HEK293 (cell line): ENCODE measurements around the gene PCK1.
A peak's percentile ranks its signal among the peaks of the same experiment; 100 is the strongest.

Experiments
- CTCF ChIA-PET: fragments of 350-600 bp; formaldehyde crosslinking; extraction: SDS; loops from one replicate; lab custom pipeline; 2021; ENCODE audit warnings: antibody characterized with exemption; lab: Yijun Ruan, JAX
- POLR2A ChIA-PET: fragments of 300-600 bp; formaldehyde crosslinking; extraction: SDS; loops from one replicate; lab custom pipeline; 2020; ENCODE audit warnings: antibody characterized with exemption, inconsistent platforms; lab: Yijun Ruan, JAX
- H3K27ac ChIP-seq: fragments of 200-500 bp; sonication (Bioruptor generic); 2 replicates; pipeline ENCODE4 v1.5.1; 2014; ENCODE audit warnings: low read depth, low read length, control low read depth, inconsistent platforms; ENCODE audit errors: extremely low read depth
- H3K36me3 ChIP-seq, 2 experiments: fragments of 200-500 bp in 1 of 2; sonication (Bioruptor generic) in 1 of 2; 1 replicate in 1 of 2; 2 replicates in 1 of 2; pipeline ENCODE4 v1.5.1; 2014 to 2017; ENCODE audit warnings: inconsistent platforms in 2 of 2, low read length in 2 of 2; ENCODE audit not compliant: control insufficient read depth in 2 of 2, insufficient read depth in 1 of 2
- H3K4me1 ChIP-seq: fragments of 200-500 bp; sonication (Bioruptor generic); 2 replicates; pipeline ENCODE4 v1.5.1; 2014; ENCODE audit warnings: mild to moderate bottlenecking, low read length, inconsistent platforms; ENCODE audit not compliant: control insufficient read depth, insufficient read depth
- H3K4me3 ChIP-seq: 2 replicates; pipeline ENCODE4 v1.5.1; 2011; ENCODE audit warnings: low read depth, mild to moderate bottlenecking, control low read depth, low read length, moderate library complexity
- H3K9me3 ChIP-seq: fragments of 200-500 bp; sonication (Bioruptor generic); 2 replicates; pipeline ENCODE4 v1.5.1; 2014; ENCODE audit warnings: low read depth, low read length, inconsistent platforms; ENCODE audit not compliant: control insufficient read depth, insufficient read depth
- BCL11B ChIP-seq: fragments of 450-650 bp; formaldehyde crosslinking; IDR thresholded peaks from 2 replicates; pipeline ENCODE4 v1.5.1; 2016; ENCODE audit warnings: low read depth, missing biosample characterization, missing genetic modification characterization
- CTCF ChIP-seq: fragments of 450-650 bp; formaldehyde crosslinking; IDR thresholded peaks from 2 replicates; pipeline ENCODE4 v1.5.1; 2016; ENCODE audit warnings: missing biosample characterization, missing genetic modification characterization
- GLIS1 ChIP-seq: fragments of 450-650 bp; formaldehyde crosslinking; IDR thresholded peaks from 2 replicates; pipeline ENCODE4 v1.5.1; 2016; ENCODE audit warnings: missing biosample characterization, missing genetic modification characterization
- HOXA7 ChIP-seq: sonication (generic); formaldehyde crosslinking; IDR thresholded peaks from 2 replicates; pipeline ENCODE4 v1.8.1; 2022; ENCODE audit warnings: missing genetic modification reagents, borderline replicate concordance
- OVOL3 ChIP-seq: fragments of 450-650 bp; formaldehyde crosslinking; IDR thresholded peaks from 2 replicates; pipeline ENCODE4 v1.5.1; 2016; ENCODE audit warnings: missing biosample characterization, missing genetic modification characterization
- SETDB1 ChIP-seq: IDR thresholded peaks from one replicate; pipeline ENCODE4 v1.6.1; 2017; ENCODE audit warnings: mild to moderate bottlenecking, low read length, moderate library complexity, mixed read lengths; ENCODE audit not compliant: insufficient read length
- ZBTB17 ChIP-seq: fragments of 450-650 bp; formaldehyde crosslinking; IDR thresholded peaks from 2 replicates; pipeline ENCODE4 v1.5.1; 2016; ENCODE audit warnings: missing biosample characterization, missing genetic modification characterization
- ZBTB48 ChIP-seq: fragments of 450-650 bp; formaldehyde crosslinking; IDR thresholded peaks from 2 replicates; pipeline ENCODE4 v1.5.1; 2016; ENCODE audit warnings: missing biosample characterization, missing genetic modification characterization
- ZBTB8A ChIP-seq: fragments of 450-650 bp; formaldehyde crosslinking; IDR thresholded peaks from 2 replicates; pipeline ENCODE4 v1.5.1; 2016; ENCODE audit warnings: missing biosample characterization, missing genetic modification characterization
- ZNF148 ChIP-seq: fragments of 450-650 bp; formaldehyde crosslinking; IDR thresholded peaks from 2 replicates; pipeline ENCODE4 v1.5.0; 2017; ENCODE audit warnings: missing biosample characterization, missing genetic modification characterization, borderline replicate concordance
- ZNF202 ChIP-seq: fragments of 450-650 bp; formaldehyde crosslinking; IDR thresholded peaks from 2 replicates; pipeline ENCODE4 v1.5.1; 2016; ENCODE audit warnings: missing biosample characterization, missing genetic modification characterization, borderline replicate concordance
- ZNF280C ChIP-seq: fragments of 450-650 bp; formaldehyde crosslinking; IDR thresholded peaks from 2 replicates; pipeline ENCODE4 v1.5.1; 2016; ENCODE audit warnings: missing biosample characterization, missing genetic modification characterization
- ZNF324 ChIP-seq: fragments of 450-650 bp; formaldehyde crosslinking; IDR thresholded peaks from 2 replicates; pipeline ENCODE4 v1.5.1; 2016; ENCODE audit warnings: missing biosample characterization, missing genetic modification characterization
- ZNF341 ChIP-seq: fragments of 450-650 bp; formaldehyde crosslinking; IDR thresholded peaks from 2 replicates; pipeline ENCODE4; 2016; ENCODE audit warnings: low read depth, missing biosample characterization, missing genetic modification characterization
- ZNF350 ChIP-seq: fragments of 450-650 bp; formaldehyde crosslinking; IDR thresholded peaks from 2 replicates; pipeline ENCODE4 v1.5.0; 2017; ENCODE audit warnings: missing biosample characterization, mild to moderate bottlenecking, missing genetic modification characterization
- ZNF394 ChIP-seq: fragments of 450-650 bp; formaldehyde crosslinking; IDR thresholded peaks from 2 replicates; pipeline ENCODE4 v1.5.1; 2016; ENCODE audit warnings: missing biosample characterization, missing genetic modification characterization, mild to moderate bottlenecking, moderate library complexity, borderline replicate concordance
- ZNF530 ChIP-seq: fragments of 450-650 bp; formaldehyde crosslinking; IDR thresholded peaks from 2 replicates; pipeline ENCODE4 v1.5.1; 2016; ENCODE audit warnings: low read depth, missing biosample characterization, missing genetic modification characterization
- ZNF561 ChIP-seq: fragments of 450-650 bp; IDR thresholded peaks from 2 replicates; pipeline ENCODE4 v1.5.1; 2018; ENCODE audit warnings: missing biosample characterization, missing genetic modification characterization, borderline replicate concordance
- ZNF623 ChIP-seq: fragments of 450-650 bp; formaldehyde crosslinking; IDR thresholded peaks from 2 replicates; pipeline ENCODE4 v1.5.1; 2016; ENCODE audit warnings: missing biosample characterization, missing genetic modification characterization
- ZNF654 ChIP-seq: fragments of 450-650 bp; formaldehyde crosslinking; IDR thresholded peaks from 2 replicates; pipeline ENCODE4 v1.5.1; 2016; ENCODE audit warnings: low read depth, missing biosample characterization, missing genetic modification characterization
- ZNF664 ChIP-seq: fragments of 450-650 bp; formaldehyde crosslinking; IDR thresholded peaks from 2 replicates; pipeline ENCODE4 v1.5.1; 2016; ENCODE audit warnings: missing biosample characterization, missing genetic modification characterization
- ZNF707 ChIP-seq: fragments of 450-650 bp; formaldehyde crosslinking; IDR thresholded peaks from 2 replicates; pipeline ENCODE4 v1.5.1; 2016; ENCODE audit warnings: missing biosample characterization, missing genetic modification characterization
- ZNF768 ChIP-seq: fragments of 450-650 bp; formaldehyde crosslinking; IDR thresholded peaks from 2 replicates; pipeline ENCODE4 v1.5.1; 2018; ENCODE audit warnings: missing biosample characterization, mild to moderate bottlenecking, missing genetic modification characterization
- ZSCAN16 ChIP-seq: fragments of 450-650 bp; formaldehyde crosslinking; IDR thresholded peaks from 2 replicates; pipeline ENCODE4 v1.5.1; 2016; ENCODE audit warnings: missing biosample characterization, missing genetic modification characterization
- ZSCAN4 ChIP-seq: fragments of 450-650 bp; formaldehyde crosslinking; IDR thresholded peaks from 2 replicates; pipeline ENCODE4 v1.5.1; 2017; ENCODE audit warnings: missing biosample characterization, missing genetic modification characterization
- TF ChIP-seq, protein P1 (sequence below): fragments of 450-650 bp; formaldehyde crosslinking; IDR thresholded peaks from 2 replicates; pipeline ENCODE4 v1.5.1; 2016; ENCODE audit warnings: missing biosample characterization, missing genetic modification characterization

The PCK1 gene

DNA sequence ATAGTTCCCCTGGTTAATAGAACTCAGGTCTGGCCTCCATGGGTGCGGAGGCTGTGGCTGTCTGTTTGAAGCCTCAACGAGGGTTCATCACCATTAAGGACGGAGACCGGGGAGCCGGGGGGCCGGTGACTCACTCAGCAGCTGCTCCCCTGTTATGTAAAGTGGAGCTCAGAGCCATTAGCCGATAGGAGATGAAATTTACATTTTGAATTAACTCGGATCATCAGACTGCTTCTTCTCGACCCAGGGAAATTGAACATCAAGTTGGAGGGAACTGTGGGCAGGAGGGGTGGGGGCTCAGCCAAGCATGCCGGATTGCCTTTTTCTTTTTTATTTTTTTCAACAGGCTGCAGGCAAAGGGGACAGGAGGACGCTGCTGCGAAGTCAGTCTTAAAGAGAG lies 12.3 kb downstream of the PCK1 start (continued):
- TF ChIP-seq, protein P1, sequence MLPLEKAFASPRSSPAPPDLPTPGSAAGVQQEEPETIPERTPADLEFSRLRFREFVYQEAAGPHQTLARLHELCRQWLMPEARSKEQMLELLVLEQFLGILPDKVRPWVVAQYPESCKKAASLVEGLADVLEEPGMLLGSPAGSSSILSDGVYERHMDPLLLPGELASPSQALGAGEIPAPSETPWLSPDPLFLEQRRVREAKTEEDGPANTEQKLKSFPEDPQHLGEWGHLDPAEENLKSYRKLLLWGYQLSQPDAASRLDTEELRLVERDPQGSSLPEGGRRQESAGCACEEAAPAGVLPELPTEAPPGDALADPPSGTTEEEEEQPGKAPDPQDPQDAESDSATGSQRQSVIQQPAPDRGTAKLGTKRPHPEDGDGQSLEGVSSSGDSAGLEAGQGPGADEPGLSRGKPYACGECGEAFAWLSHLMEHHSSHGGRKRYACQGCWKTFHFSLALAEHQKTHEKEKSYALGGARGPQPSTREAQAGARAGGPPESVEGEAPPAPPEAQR (tag by site-specific recombination), result no peak
- TF ChIP-seq OVOL3 (tag by site-specific recombination), result no peak

DNA sequence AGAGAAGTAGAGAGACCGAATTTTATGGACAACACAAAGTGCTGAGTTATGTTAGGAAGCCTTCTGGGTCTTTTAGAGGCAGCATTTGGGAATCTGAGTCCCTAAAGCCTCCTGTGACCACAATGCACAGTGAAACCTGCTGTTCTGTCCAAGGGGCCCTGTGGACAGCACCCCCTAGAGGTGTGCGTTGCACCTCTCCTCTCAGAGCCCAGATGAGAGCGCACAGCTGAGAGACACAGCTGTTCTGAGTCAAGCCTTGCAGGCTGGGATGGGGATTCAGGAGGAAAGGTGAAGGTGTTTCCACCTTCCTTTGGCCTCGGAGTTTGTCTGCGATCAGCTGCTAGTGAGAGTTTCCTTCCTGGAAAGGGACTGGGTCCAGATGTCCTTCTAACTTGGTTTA lies 13.0 kb downstream of the PCK1 start:
- no peak for TF ChIP-seq SETDB1
- 0 out of 2 replicates have a peak, but pooled peaks have one; percentile 38 for TF ChIP-seq ZBTB48 (tag by site-specific recombination)
- TF ChIP-seq ZNF324 (tag by site-specific recombination), result no peak
- no peak for TF ChIP-seq ZNF394 (tag by site-specific recombination)
- no peak for TF ChIP-seq ZNF707
- TF ChIP-seq ZNF280C (tag by site-specific recombination), result no peak
- TF ChIP-seq BCL11B, result no peak
- TF ChIP-seq ZNF148, result no peak
- no peak for TF ChIP-seq ZNF530 (tag by site-specific recombination)
- TF ChIP-seq HOXA7 (CRISPR knock-in tag), result no peak
- no peak for TF ChIP-seq ZNF623 (tag by site-specific recombination)
- peak; percentile 65 for TF ChIP-seq ZNF341 (tag by site-specific recombination)
- TF ChIP-seq ZBTB17 (tag by site-specific recombination), result 0 out of 2 replicates have a peak, but pooled peaks have one; percentile 22
- peak; percentile 61; the same call in 1 of the 2 replicates for TF ChIP-seq ZNF768 (tag by site-specific recombination)
- no peak for TF ChIP-seq ZSCAN16 (tag by site-specific recombination)
- TF ChIP-seq ZNF350, result no peak
- peak; percentile 35 for TF ChIP-seq ZNF654 (tag by site-specific recombination)
- TF ChIP-seq ZNF202 (tag by site-specific recombination), result no peak
- 0 out of 2 replicates have a peak, but pooled peaks have one; percentile 11 for TF ChIP-seq ZBTB8A (tag by site-specific recombination)
- peak; percentile 7; the same call in 1 of the 2 replicates for TF ChIP-seq GLIS1 (tag by site-specific recombination)
- TF ChIP-seq ZSCAN4, result no peak
- TF ChIP-seq ZNF664 (tag by site-specific recombination), result no peak
- peak; percentile 39 for TF ChIP-seq CTCF
- 0 out of 2 replicates have a peak, but pooled peaks have one; percentile 33 for TF ChIP-seq ZNF561 (tag by site-specific recombination)
- ChIA-PET CTCF (interaction anchor here (0.8 to 4.5 kb wide), 14 partner anchors 9 to 76 kb away, joined by 3 to 33 read pairs (median 5); partner anchors contain the start of gene PCK1), POLR2A (no interaction called here)
- Histone ChIP-seq H3K27ac (no peak overlapping the region), H3K4me3 (no peak overlapping the region), H3K4me1 (no peaks in the 10 kb centered on the region), H3K36me3 (no peaks in the 10 kb centered on the region), H3K9me3 (no peaks in the 10 kb centered on the region)
